Activated naive CD4-positive, alpha-beta T cell treated with anti-CD3 and anti-CD28 coated beads for 36 hours (primary cell): ENCODE measurements around the gene REEP6. TPM values are rescaled to one million over a fixed set of nuclear protein-coding genes. Genes with fewer than 3 reads are reported as not detected.
"Not testable (repeated sequence)": the region's sequence is repeated elsewhere in the genome, so short reads cannot be mapped to it uniquely, and the experiment has no call there.

ENCODE experiments used
- CTCF ChIA-PET: fragments of 350-600 bp; sonication (Branson Sonifier 250); formaldehyde crosslinking; loops from one replicate; lab custom pipeline; 2021; ENCODE audit warnings: antibody characterized with exemption; lab: Charles Lee
- DNase-seq: peaks from one replicate; pipeline ENCODE4 v3.0.0-alpha.2; 2020
- H3K27ac Mint-ChIP-seq: one replicate; pipeline ENCODE4 v1.8.0; 2021; ENCODE audit warnings: mild to moderate bottlenecking, mixed read lengths
- H3K27me3 Mint-ChIP-seq: one replicate; pipeline ENCODE4 v1.8.0; 2021; ENCODE audit warnings: low read depth, mixed read lengths
- H3K36me3 Mint-ChIP-seq: one replicate; pipeline ENCODE4 v1.8.0; 2021; ENCODE audit warnings: low read depth, mixed read lengths
- H3K4me1 Mint-ChIP-seq: one replicate; pipeline ENCODE4 v1.8.0; 2021; ENCODE audit warnings: low read depth, mixed read lengths
- H3K4me3 Mint-ChIP-seq: one replicate; pipeline ENCODE4 v1.8.0; 2021; ENCODE audit warnings: mild to moderate bottlenecking, moderate library complexity, mixed read lengths
- H3K9me3 Mint-ChIP-seq: one replicate; pipeline ENCODE4 v1.8.0; 2021; ENCODE audit warnings: mixed read lengths
- intact Hi-C: fragments of 100-400 bp; cut with micrococcal nuclease; formaldehyde crosslinking; loops from one replicate; pipeline ENCODE4 v1.15.1; 2023
- total RNA-seq, 2 experiments: library from RNA; stranded (reverse); gene quantifications; one replicate each; pipeline ENCODE4 v1.2.3, GENCODE V29; 2021

The REEP6 gene
- total RNA-seq, 2 experiments from 2014 or later: 1.3 to 1.6 TPM

- H3K27ac Mint-ChIP-seq: peak within 1 kb of the TSS; percentile 57
- peaks cover 15% of the 10 kb centered on the region for H3K4me1 Mint-ChIP-seq
- peak; percentile 99 for DNase-seq
- H3K9me3 Mint-ChIP-seq: no peaks in the 10 kb centered on the region
- H3K4me3 Mint-ChIP-seq: peak within 1 kb of the TSS; percentile 81
- intact Hi-C loops: loop anchor here (1.0 to 2.0 kb wide), 4 partner anchors 11 to 322 kb away; partner anchors contain the start of genes ATP8B3, C19orf25 and TCF3
- H3K27me3 Mint-ChIP-seq: peaks cover 4% of the 10 kb centered on the region
- CTCF ChIA-PET: interaction anchor here (0.7 to 1.6 kb wide), 4 partner anchors 11 to 56 kb away, joined by 3 to 5 read pairs (median 4); no protein-coding TSS in a partner anchor
- no peaks in the 10 kb centered on the region for H3K36me3 Mint-ChIP-seq
Measured at GRCh38 chr19:1490311-1491113, 469 bp upstream of the REEP6 start, which contains the start of gene PCSK4. Gene PCSK4, minus strand, starts transcription at chr19:1490350. Its CDS starts 4 bp downstream, at chr19:1490346.

GRCh38 chr19:1491849-1492170 lies 829 bp downstream of the REEP6 start:
- H3K27ac Mint-ChIP-seq: no peak overlapping the region
- H3K4me3 Mint-ChIP-seq: peak overlapping the region; percentile 53
- H3K4me1 Mint-ChIP-seq: peaks cover 15% of the 10 kb centered on the region
- intact Hi-C loops: loop anchor here (2.0 kb wide), 1 partner anchor 161 kb away; the partner anchor contains the start of gene TCF3
- no peaks in the 10 kb centered on the region for H3K36me3 Mint-ChIP-seq
- no peaks in the 10 kb centered on the region for H3K9me3 Mint-ChIP-seq
- CTCF ChIA-PET: interaction anchor here (1.1 to 1.9 kb wide), 2 partner anchors 12 to 25 kb away, joined by 4 to 7 read pairs; no protein-coding TSS in a partner anchor
- no peak for DNase-seq
- peaks cover 4% of the 10 kb centered on the region for H3K27me3 Mint-ChIP-seq

- Mint-ChIP-seq H3K27me3 (peaks cover 4% of the 10 kb centered on the region), H3K4me3 (no peak overlapping the region), H3K9me3 (no peaks in the 10 kb centered on the region), H3K4me1 (peaks cover 15% of the 10 kb centered on the region), H3K27ac (no peak overlapping the region), H3K36me3 (no peaks in the 10 kb centered on the region)
- DNase-seq: no peak
- CTCF ChIA-PET: interaction anchor here (1.9 kb wide), 1 partner anchor 11 kb away, joined by 7 read pairs; no protein-coding TSS in a partner anchor
- intact Hi-C loops: no loop called here
Measured at GRCh38 chr19:1492474-1493006, 1.6 kb downstream of the REEP6 start.

GRCh38 chr19:1494115-1494815 lies 3.3 kb downstream of the REEP6 start:
- H3K27me3 Mint-ChIP-seq: peaks cover 4% of the 10 kb centered on the region
- no peak for DNase-seq
- CTCF ChIA-PET: no interaction called here
- intact Hi-C loops: no loop called here
- H3K36me3 Mint-ChIP-seq: no peaks in the 10 kb centered on the region
- H3K4me1 Mint-ChIP-seq: peaks cover 14% of the 10 kb centered on the region
- H3K4me3 Mint-ChIP-seq: no peak overlapping the region
- no peaks in the 10 kb centered on the region for H3K9me3 Mint-ChIP-seq
- no peak overlapping the region for H3K27ac Mint-ChIP-seq

GRCh38 chr19:1495051-1495798 lies 4.2 kb downstream of the REEP6 start:
- intact Hi-C loops: no loop called here
- H3K4me1 Mint-ChIP-seq: peaks cover 9% of the 10 kb centered on the region
- H3K36me3 Mint-ChIP-seq: no peaks in the 10 kb centered on the region
- peaks cover 4% of the 10 kb centered on the region for H3K27me3 Mint-ChIP-seq
- no peak for DNase-seq
- H3K27ac Mint-ChIP-seq: no peak overlapping the region
- CTCF ChIA-PET: no interaction called here
- no peak overlapping the region for H3K4me3 Mint-ChIP-seq
- H3K9me3 Mint-ChIP-seq: no peaks in the 10 kb centered on the region

GRCh38 chr19:1495799-1496713 lies 5.1 kb downstream of the REEP6 start:
- CTCF ChIA-PET: no interaction called here
- H3K9me3 Mint-ChIP-seq: no peaks in the 10 kb centered on the region
- no peak for DNase-seq
- H3K4me1 Mint-ChIP-seq: peaks cover 5% of the 10 kb centered on the region
- no peak overlapping the region for H3K4me3 Mint-ChIP-seq
- H3K27ac Mint-ChIP-seq: no peak overlapping the region
- peaks cover 4% of the 10 kb centered on the region for H3K27me3 Mint-ChIP-seq
- no peaks in the 10 kb centered on the region for H3K36me3 Mint-ChIP-seq
- intact Hi-C loops: no loop called here

- peaks cover under 1% of the 10 kb centered on the region for H3K27me3 Mint-ChIP-seq
- CTCF ChIA-PET: no interaction called here
- H3K4me3 Mint-ChIP-seq: no peak overlapping the region
- H3K36me3 Mint-ChIP-seq: no peaks in the 10 kb centered on the region
- DNase-seq: no peak
- intact Hi-C loops: no loop called here
- H3K27ac Mint-ChIP-seq: no peak overlapping the region
- peaks cover 1% of the 10 kb centered on the region for H3K4me1 Mint-ChIP-seq
- H3K9me3 Mint-ChIP-seq: no peaks in the 10 kb centered on the region
Measured at GRCh38 chr19:1496714-1497577, 6.0 kb downstream of the REEP6 start.

GRCh38 chr19:1497578-1498235 lies 6.7 kb downstream of the REEP6 start:
- DNase-seq: no peak
- no peak overlapping the region for H3K4me3 Mint-ChIP-seq
- peaks cover 2% of the 10 kb centered on the region for H3K27me3 Mint-ChIP-seq
- no peak overlapping the region for H3K27ac Mint-ChIP-seq
- H3K4me1 Mint-ChIP-seq: peaks cover 2% of the 10 kb centered on the region
- no peaks in the 10 kb centered on the region for H3K9me3 Mint-ChIP-seq
- intact Hi-C loops: no loop called here
- H3K36me3 Mint-ChIP-seq: no peaks in the 10 kb centered on the region
- CTCF ChIA-PET: no interaction called here

GRCh38 chr19:1499231-1499630 lies 8.2 kb downstream of the REEP6 start:
- not testable (repeated sequence) for H3K4me1 Mint-ChIP-seq

GRCh38 chr19:1501200-1501595 lies 10.2 kb downstream of the REEP6 start:
- no peak overlapping the region for H3K27ac Mint-ChIP-seq
- DNase-seq: no peak
- CTCF ChIA-PET: interaction anchor here (1.0 to 1.1 kb wide), 2 partner anchors 11 to 56 kb away, joined by 3 read pairs; partner anchors contain the start of gene PCSK4
- peaks cover 6% of the 10 kb centered on the region for H3K4me1 Mint-ChIP-seq
- H3K27me3 Mint-ChIP-seq: peaks cover 13% of the 10 kb centered on the region
- H3K9me3 Mint-ChIP-seq: no peaks in the 10 kb centered on the region
- no peaks in the 10 kb centered on the region for H3K36me3 Mint-ChIP-seq
- H3K4me3 Mint-ChIP-seq: no peak overlapping the region
- intact Hi-C loops: no loop called here

More at GRCh38 chr19:1499231-1499630, 8.2 kb downstream of the REEP6 start:
- H3K27ac Mint-ChIP-seq, CTCF ChIA-PET, H3K27me3 Mint-ChIP-seq, intact Hi-C loops, H3K9me3 Mint-ChIP-seq, H3K36me3 Mint-ChIP-seq, H3K4me3 Mint-ChIP-seq, DNase-seq: not testable (repeated sequence)
